Thyroid gland (tissue), 4 donors: Measurements from ENCODE around the gene VPREB1.
"Not testable (repeated sequence)": the region's sequence is repeated elsewhere in the genome, so short reads cannot be mapped to it uniquely, and the experiment has no call there.

ENCODE experiments used
- CTCF ChIP-seq, 6 experiments: fragments of 200-600 bp in 3 of 6; fragments of 450-650 bp in 3 of 6; sonication (generic) in 3 of 6; IDR thresholded peaks; one replicate each; pipeline ENCODE4 v1.5.1; 2016 to 2019; ENCODE audit warnings: antibody characterized with exemption in 6 of 6, mild to moderate bottlenecking in 2 of 6, inconsistent platforms in 1 of 6, moderate library complexity in 1 of 6
- POLR2A ChIP-seq, 2 donors: fragments of 450-650 bp; IDR thresholded peaks; one replicate each; pipeline ENCODE4 v1.6.1; 2017; ENCODE audit warnings: antibody characterized with exemption in 2 of 2, mild to moderate bottlenecking in 2 of 2, moderate library complexity in 1 of 2

GRCh38 chr22:22277423-22277822 lies 32.8 kb downstream of the VPREB1 start:
- not testable (repeated sequence) for TF ChIP-seq CTCF, POLR2A (IDR thresholded peaks at IDR 0.05)
